HFF-Myc (cell line): ENCODE data around the gene LLCFC1.

Experiments used
- DNase-seq: peaks from one replicate; pipeline ENCODE4 v3.0.0-alpha.2; 2011; ENCODE audit warnings: low read depth; ENCODE audit errors: extremely low read depth
- H3K4me3 ChIP-seq: replicated peaks from 2 replicates; pipeline ENCODE4 v1.5.1; 2011; ENCODE audit warnings: low read depth, mild to moderate bottlenecking, control low read depth, low read length
- TF ChIP-seq, protein P1 (sequence below): IDR thresholded peaks from 2 replicates; pipeline ENCODE4 v1.5.1; 2012; ENCODE audit warnings: mild to moderate bottlenecking, low read depth, low read length, control low read depth; ENCODE audit errors: missing control alignments

LLCFC1 gene

DNA sequence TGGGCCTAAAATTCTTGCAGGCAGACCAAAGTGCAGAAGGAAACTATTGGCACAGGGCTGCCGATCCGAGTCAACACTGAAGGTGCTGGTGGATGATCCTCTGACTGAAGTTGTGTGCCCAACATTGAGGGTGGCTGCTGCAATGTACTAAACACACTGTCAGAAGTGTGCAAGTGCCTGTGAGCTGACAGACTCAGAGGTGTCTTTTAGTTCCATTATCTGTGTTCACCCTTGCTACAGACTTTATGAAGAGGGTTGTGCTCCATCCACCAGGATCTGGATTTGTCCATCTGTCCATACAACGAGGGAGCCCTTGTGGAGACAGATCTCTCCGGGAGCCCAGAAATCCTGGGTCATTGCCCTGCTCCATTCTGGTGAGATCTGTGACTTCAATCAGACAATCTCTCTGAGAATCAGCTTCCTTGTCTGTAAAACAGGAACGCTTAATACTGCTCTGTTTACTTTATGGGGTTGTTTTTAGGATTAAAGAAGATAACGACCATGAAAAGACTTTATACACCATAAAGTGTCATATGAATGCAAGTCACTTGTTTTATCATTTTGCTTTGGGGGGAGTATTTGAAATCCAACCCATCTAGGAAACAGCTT, 44.2 kb upstream of the LLCFC1 start:
- no peak for DNase-seq
- TF ChIP-seq, protein P1, sequence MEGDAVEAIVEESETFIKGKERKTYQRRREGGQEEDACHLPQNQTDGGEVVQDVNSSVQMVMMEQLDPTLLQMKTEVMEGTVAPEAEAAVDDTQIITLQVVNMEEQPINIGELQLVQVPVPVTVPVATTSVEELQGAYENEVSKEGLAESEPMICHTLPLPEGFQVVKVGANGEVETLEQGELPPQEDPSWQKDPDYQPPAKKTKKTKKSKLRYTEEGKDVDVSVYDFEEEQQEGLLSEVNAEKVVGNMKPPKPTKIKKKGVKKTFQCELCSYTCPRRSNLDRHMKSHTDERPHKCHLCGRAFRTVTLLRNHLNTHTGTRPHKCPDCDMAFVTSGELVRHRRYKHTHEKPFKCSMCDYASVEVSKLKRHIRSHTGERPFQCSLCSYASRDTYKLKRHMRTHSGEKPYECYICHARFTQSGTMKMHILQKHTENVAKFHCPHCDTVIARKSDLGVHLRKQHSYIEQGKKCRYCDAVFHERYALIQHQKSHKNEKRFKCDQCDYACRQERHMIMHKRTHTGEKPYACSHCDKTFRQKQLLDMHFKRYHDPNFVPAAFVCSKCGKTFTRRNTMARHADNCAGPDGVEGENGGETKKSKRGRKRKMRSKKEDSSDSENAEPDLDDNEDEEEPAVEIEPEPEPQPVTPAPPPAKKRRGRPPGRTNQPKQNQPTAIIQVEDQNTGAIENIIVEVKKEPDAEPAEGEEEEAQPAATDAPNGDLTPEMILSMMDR: no peak

DNA sequence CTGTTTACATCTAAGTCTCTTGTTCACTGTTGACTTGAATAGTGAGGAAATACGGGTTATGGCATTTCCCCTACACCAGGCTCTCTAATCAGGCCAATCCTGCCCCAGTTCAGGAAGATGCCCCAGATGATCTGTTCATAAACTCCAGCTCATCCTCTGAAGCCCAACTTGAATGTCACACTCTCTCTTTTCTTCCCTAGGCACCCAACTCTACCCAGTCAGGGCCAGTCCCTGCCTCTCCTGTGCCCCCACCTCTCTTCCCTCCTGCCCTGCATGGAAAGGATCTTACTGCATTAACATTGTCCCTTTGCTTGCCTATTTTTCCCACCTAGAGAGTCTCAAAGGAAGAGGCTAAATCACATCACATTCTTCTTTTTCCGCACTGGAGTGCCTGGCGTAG, 43.1 kb upstream of the LLCFC1 start:
- DNase-seq: no peak
- TF ChIP-seq, protein P1: no peak
- H3K4me3 ChIP-seq: no peak overlapping the region

More for the DNA sequence above, 44.2 kb upstream of the LLCFC1 start:
- no peak overlapping the region for H3K4me3 ChIP-seq

DNA sequence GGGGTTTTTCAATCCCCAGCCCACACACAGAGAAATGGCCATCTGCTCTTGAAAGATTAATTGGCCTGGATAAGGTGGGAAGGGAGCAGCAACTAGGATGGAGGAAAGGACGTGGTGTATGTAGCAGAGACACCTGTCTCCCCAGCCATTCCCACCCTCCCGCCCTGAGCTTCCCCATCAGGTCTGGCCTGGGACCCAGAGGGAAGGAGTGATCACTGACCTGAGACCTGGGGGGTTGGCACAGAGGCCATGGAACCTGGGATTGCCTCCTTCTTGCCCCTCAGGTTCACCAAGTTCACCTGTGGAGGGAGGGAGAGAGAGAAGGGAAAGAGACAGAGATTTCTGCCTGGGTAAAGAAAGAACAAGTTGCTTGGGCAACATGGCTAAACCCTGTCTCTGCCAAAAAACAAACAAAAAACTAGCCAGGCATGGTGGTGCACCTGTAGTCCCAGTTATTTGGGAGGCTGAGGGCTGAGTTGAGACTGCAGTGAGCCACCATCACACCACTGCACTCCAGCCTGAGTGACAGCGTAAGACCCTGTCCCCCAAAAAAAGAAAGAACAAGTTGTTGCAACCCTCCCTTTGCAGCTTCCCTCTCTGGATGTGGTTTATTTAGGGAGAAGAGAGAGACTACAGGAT, 42.4 kb upstream of the LLCFC1 start:
- no peak for DNase-seq
- TF ChIP-seq, protein P1: no peak
- H3K4me3 ChIP-seq: no peak overlapping the region

DNA sequence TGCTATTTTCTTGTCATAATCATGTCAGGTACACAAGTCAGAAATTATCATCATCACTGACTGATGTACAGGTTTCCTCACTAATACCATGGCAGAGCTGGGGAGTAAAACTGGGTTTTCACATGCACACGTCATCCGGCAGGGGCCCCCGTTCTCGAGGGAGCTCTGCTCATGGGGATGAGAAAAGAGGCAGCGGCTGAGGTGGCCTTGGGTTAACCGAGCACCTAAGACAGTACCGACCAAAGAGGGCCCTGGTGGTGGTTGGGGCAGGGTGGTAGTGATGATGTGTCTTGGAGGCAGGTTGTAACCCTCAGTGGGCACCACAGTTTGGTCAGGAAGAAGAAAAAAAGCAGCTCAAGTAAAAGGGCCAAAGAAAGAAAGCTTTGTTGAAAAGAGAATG, 41.6 kb upstream of the LLCFC1 start:
- TF ChIP-seq, protein P1: no peak
- DNase-seq: no peak
- no peak overlapping the region for H3K4me3 ChIP-seq

DNA sequence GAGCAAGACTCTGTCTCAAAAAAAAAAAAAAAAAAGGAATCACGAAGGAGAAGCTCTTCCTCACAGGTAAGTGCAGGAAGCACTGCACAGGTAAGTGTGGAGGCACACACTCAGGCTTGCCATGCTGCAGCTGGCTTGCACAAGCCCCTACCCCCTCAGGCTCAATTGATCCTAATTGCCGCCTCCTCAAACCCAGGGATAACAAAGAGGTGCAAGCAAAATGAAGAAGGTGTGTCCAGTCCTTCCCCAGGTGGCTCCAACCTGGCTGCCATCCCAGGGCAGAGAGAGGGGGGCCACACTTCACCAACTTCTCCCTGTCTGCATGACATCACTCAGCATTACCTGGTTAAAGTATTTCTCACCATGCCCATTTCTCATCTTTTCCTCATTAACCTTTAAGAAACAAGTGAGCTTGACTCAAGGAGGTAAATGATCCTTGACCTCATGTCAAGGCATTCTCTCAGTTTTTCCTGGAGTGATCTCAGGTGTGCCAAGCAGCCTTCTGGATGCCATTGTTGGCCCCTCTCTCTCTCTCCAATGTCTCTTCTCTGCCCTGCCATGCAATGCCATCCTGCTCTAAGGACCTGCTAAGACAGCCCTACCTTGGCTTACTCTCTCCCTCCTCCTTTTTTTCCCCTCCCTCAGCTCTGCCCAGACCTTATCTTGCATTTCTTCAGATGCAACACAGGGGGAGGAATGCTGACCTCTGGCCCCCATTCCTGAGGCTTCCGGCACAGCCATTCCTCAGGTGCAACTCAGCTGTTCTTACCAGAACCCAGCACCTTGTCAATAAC, 40.7 kb upstream of the LLCFC1 start:
- no peak overlapping the region for H3K4me3 ChIP-seq
- DNase-seq: no peak
- TF ChIP-seq, protein P1: no peak

DNA sequence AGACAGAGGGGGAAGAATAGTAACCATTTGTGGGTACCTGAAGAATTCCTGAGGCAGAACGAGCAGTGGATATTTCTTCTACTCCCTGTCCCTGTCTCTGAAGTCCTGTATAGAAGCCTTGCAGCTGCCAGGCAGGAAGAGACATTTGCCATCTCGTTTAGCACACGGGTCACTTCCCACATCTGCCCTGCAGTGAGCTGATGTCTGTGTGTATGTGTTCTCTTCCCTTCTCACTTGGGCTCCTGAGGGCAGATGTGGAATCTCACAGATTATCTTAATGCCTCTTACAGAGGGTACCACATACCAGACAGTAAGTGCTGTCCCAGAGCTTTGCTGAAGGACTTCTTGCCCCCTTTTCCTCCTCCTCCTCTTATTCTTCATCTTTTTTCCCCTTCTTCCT, 39.6 kb upstream of the LLCFC1 start:
- no peak overlapping the region for H3K4me3 ChIP-seq
- TF ChIP-seq, protein P1: no peak
- DNase-seq: no peak
